Forelimb muscle (tissue), 1 donor: ENCODE measurements around the gene NF1. TPM values are rescaled to one million over a fixed set of nuclear protein-coding genes. Genes with fewer than 3 reads are reported as not detected.
A peak's percentile ranks its signal among the peaks of the same experiment; 100 is the strongest.
"Not testable (repeated sequence)": the region's sequence is repeated elsewhere in the genome, so short reads cannot be mapped to it uniquely, and the experiment has no call there.

Source experiments
- DNase-seq: peaks from one replicate; pipeline ENCODE4 v3.0.0-alpha.2; 2013; ENCODE audit warnings: low read depth
- polyA plus RNA-seq: library from polyadenylated mRNA; unstranded; fragments of 120-200 nt; gene quantifications from one replicate; pipeline ENCODE4 v1.2.1, GENCODE V29; 2013; ENCODE audit not compliant: insufficient read length

Gene NF1
- polyA plus RNA-seq, 1 donor = 19.3 TPM

- DNase-seq = no peak
Observed at GRCh38 chr17:31089471-31089870, 5.3 kb upstream of the NF1 start.

GRCh38 chr17:31090650-31091049, 4.1 kb upstream of the NF1 start:
- DNase-seq = not testable (repeated sequence)

- DNase-seq = no peak
Observed at GRCh38 chr17:31092475-31093064, 2.2 kb upstream of the NF1 start.

GRCh38 chr17:31093866-31094599, 744 bp upstream of the NF1 start:
- DNase-seq = no peak

- peak; percentile 35 for DNase-seq
Observed at GRCh38 chr17:31095236-31096105, 694 bp downstream of the NF1 start.

- DNase-seq = no peak
Observed at GRCh38 chr17:31096106-31096436, 1.3 kb downstream of the NF1 start.

GRCh38 chr17:31099016-31099415, 4.2 kb downstream of the NF1 start:
- no peak for DNase-seq

- no peak for DNase-seq
Observed at GRCh38 chr17:31100840-31101459, 6.2 kb downstream of the NF1 start.

- DNase-seq = no peak
Observed at GRCh38 chr17:31101943-31102342, 7.2 kb downstream of the NF1 start.

GRCh38 chr17:31105991-31106390, 11.2 kb downstream of the NF1 start:
- no peak for DNase-seq

- no peak for DNase-seq
Observed at GRCh38 chr17:31111183-31111582, 16.4 kb downstream of the NF1 start.

GRCh38 chr17:31112001-31112661, 17.4 kb downstream of the NF1 start:
- DNase-seq = no peak

- not testable (repeated sequence) for DNase-seq
Observed at GRCh38 chr17:31113368-31113767, 18.6 kb downstream of the NF1 start.

GRCh38 chr17:31113939-31114338, 19.2 kb downstream of the NF1 start:
- no peak for DNase-seq

GRCh38 chr17:31114956-31115555, 20.3 kb downstream of the NF1 start:
- DNase-seq = no peak

- DNase-seq = no peak
Observed at GRCh38 chr17:31116167-31116566, 21.4 kb downstream of the NF1 start.

- DNase-seq = no peak
Observed at GRCh38 chr17:31122746-31123145, 28.0 kb downstream of the NF1 start.

GRCh38 chr17:31126318-31126717, 31.5 kb downstream of the NF1 start:
- no peak for DNase-seq

GRCh38 chr17:31128241-31128640, 33.5 kb downstream of the NF1 start:
- DNase-seq = no peak

- DNase-seq = no peak
Observed at GRCh38 chr17:31130286-31131224, 35.8 kb downstream of the NF1 start.
